ENCODE results near the gene SENP7.
"Not testable (repeated sequence)": the region's sequence is repeated elsewhere in the genome, so short reads cannot be mapped to it uniquely, and the experiment has no call there.

DNA sequence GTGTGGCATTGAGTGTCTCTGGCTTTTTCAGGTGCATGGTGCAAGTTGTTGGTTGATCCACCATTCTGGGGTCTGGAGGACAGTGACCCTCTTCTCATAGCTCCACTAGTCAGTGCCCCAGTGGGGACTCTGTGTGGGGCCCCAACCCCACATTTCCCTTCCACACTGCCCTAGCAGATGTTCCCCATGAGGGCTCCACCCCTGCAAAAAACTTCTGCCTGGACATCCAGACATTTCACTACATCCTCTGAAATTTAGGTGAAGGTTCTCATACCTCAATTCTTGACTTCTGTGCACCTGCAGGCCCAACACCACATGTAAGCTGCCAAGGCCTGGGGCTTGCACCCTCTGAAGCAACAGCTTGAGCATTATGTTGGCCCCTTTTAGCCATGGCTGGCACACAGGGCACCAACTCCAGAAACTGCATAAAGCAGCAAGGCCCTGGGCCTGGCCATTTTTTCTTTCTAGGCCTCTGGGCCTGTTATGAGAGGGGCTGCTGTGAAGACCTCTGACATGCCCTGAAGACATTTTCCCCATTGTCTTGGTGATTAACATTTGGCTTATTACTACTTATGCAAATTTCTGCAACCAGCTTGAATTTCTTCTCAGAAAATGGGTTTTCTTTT is 204.8 kb downstream of the SENP7 start:
- not testable (repeated sequence) for TF ChIP-seq CTCF, POLR2A (IDR thresholded peaks at IDR 0.05)

Data from heart left ventricle (tissue), 13 donors.